Measurements from ENCODE around the gene S1PR5.
A peak's percentile ranks its signal among the peaks of the same experiment; 100 is the strongest.
"Not testable (repeated sequence)": the region's sequence is repeated elsewhere in the genome, so short reads cannot be mapped to it uniquely, and the experiment has no call there.

Gene S1PR5

GRCh38 chr19:10517361-10517759, at the start of gene S1PR5:
TSS of gene S1PR5 (minus strand) at chr19:10517447. CDS start at chr19:10515011, 2,436 bp downstream.
- DNase-seq: peak; percentile 36

- DNase-seq: peak; percentile 86
These were observed 49.6 kb upstream of the S1PR5 start for GRCh38 chr19:10566658-10567410.

- DNase-seq: no peak
These were observed 49.1 kb upstream of the S1PR5 start for GRCh38 chr19:10566408-10566657.

GRCh38 chr19:10565567-10566407, 48.5 kb upstream of the S1PR5 start, which contains the start of gene KRI1:
TSS of gene KRI1 (minus strand) at chr19:10566010. CDS start at chr19:10565999, 11 bp downstream.
- DNase-seq: peak; percentile 99

GRCh38 chr19:10565028-10565566, 47.9 kb upstream of the S1PR5 start:
- peak; percentile 69 for DNase-seq

GRCh38 chr19:10562609-10563008, 45.4 kb upstream of the S1PR5 start:
- no peak for DNase-seq

GRCh38 chr19:10560154-10560553, 42.9 kb upstream of the S1PR5 start:
- no peak for DNase-seq

GRCh38 chr19:10557603-10558197, 40.5 kb upstream of the S1PR5 start:
- DNase-seq: no peak

- no peak for DNase-seq
These were observed 38.3 kb upstream of the S1PR5 start for GRCh38 chr19:10555610-10555973.

GRCh38 chr19:10554760-10555609, 37.7 kb upstream of the S1PR5 start:
- no peak for DNase-seq

- DNase-seq: peak; percentile 82
These were observed 36.7 kb upstream of the S1PR5 start for GRCh38 chr19:10553943-10554381.

- DNase-seq: no peak
These were observed 35.9 kb upstream of the S1PR5 start for GRCh38 chr19:10553087-10553667.

- peak; percentile 37 for DNase-seq
These were observed 35.3 kb upstream of the S1PR5 start for GRCh38 chr19:10552510-10553053.

GRCh38 chr19:10551698-10552301, 34.6 kb upstream of the S1PR5 start:
- peak; percentile 62 for DNase-seq

GRCh38 chr19:10551006-10551405, 33.8 kb upstream of the S1PR5 start:
- DNase-seq: not testable (repeated sequence)

- no peak for DNase-seq
These were observed 33.1 kb upstream of the S1PR5 start for GRCh38 chr19:10550336-10550735.

GRCh38 chr19:10549733-10550132, 32.5 kb upstream of the S1PR5 start:
- DNase-seq: no peak

- no peak for DNase-seq
These were observed 31.6 kb upstream of the S1PR5 start for GRCh38 chr19:10548746-10549276.

GRCh38 chr19:10546817-10547216, 29.6 kb upstream of the S1PR5 start:
- no peak for DNase-seq

GRCh38 chr19:10544753-10545251, 27.6 kb upstream of the S1PR5 start:
- peak; percentile 21 for DNase-seq

- peak; percentile 35 for DNase-seq
These were observed 27.1 kb upstream of the S1PR5 start for GRCh38 chr19:10544242-10544752.

Measured in CD4-positive, alpha-beta T cell treated with Interleukin-21 for 1 hour (primary cell).